IMR-90 (cell line): Measurements from ENCODE around the gene PKP4. TPM values are rescaled to one million over a fixed set of nuclear protein-coding genes. Genes with fewer than 3 reads are reported as not detected.

Experiments used
- ATAC-seq: fragments of 200-7000 bp; cut with Tn5 transposase; 2 replicates; pipeline ENCODE4 v1.9.1; 2020; ENCODE audit warnings: low read depth, mild to moderate bottlenecking, moderate library complexity
- BruUV-seq: library from RNA; stranded (reverse); fragments of 400-500 nt; replicated peaks from 2 replicates; lab custom pipeline; 2021; lab: Mats Ljungman, UMichigan
- CTCF ChIA-PET: fragments of 300-600 bp; formaldehyde crosslinking; extraction: SDS; loops from one replicate; lab custom pipeline; 2021; ENCODE audit warnings: antibody characterized with exemption; lab: Yijun Ruan, JAX
- POLR2A ChIA-PET: fragments of 300-600 bp; sonication (Branson Sonifier 250); formaldehyde crosslinking; loops from one replicate; lab custom pipeline; 2022; ENCODE audit warnings: antibody characterized with exemption; ENCODE audit not compliant: unreplicated experiment; lab: Charles Lee
- DNase-seq: peaks from one replicate; pipeline ENCODE4 v3.0.0; 2013
- H2AFZ ChIP-seq: replicated peaks from 2 replicates; pipeline ENCODE3; 2013; ENCODE audit warnings: low read length, mild to moderate bottlenecking; ENCODE audit not compliant: poor library complexity
- H2AK5ac ChIP-seq: 2 replicates; pipeline ENCODE4 v1.6.1; 2013; ENCODE audit warnings: low read depth, low read length, inconsistent platforms
- H2AK9ac ChIP-seq: replicated peaks from 2 replicates; pipeline ENCODE3; 2013; ENCODE audit warnings: mild to moderate bottlenecking, low read depth, low read length, moderate library complexity; ENCODE audit not compliant: poor library complexity
- H2BK120ac ChIP-seq: 2 replicates; pipeline ENCODE4 v1.6.1; 2013; ENCODE audit warnings: low read depth, low read length, inconsistent platforms
- H2BK15ac ChIP-seq: 3 replicates; pipeline ENCODE4 v1.6.1; 2013; ENCODE audit warnings: low read depth, low read length, inconsistent platforms
- H2BK20ac ChIP-seq: 2 replicates; pipeline ENCODE4 v1.6.1; 2013; ENCODE audit warnings: low read depth, mild to moderate bottlenecking, inconsistent platforms, low read length, moderate library complexity
- H2BK5ac ChIP-seq: 2 replicates; pipeline ENCODE4 v1.6.1; 2013; ENCODE audit warnings: mild to moderate bottlenecking, low read depth, low read length, inconsistent platforms; ENCODE audit not compliant: poor library complexity, severe bottlenecking
- H3K14ac ChIP-seq: replicated peaks from 2 replicates; pipeline ENCODE4 v1.6.1; 2013; ENCODE audit warnings: low read depth, low read length, inconsistent platforms
- H3K18ac ChIP-seq: 2 replicates; pipeline ENCODE4 v1.6.1; 2013; ENCODE audit warnings: low read depth, low read length, control low read depth
- H3K23ac ChIP-seq: 2 replicates; pipeline ENCODE4 v1.6.1; 2013; ENCODE audit warnings: low read depth, low read length, inconsistent platforms
- H3K27ac ChIP-seq: 2 replicates; pipeline ENCODE4 v1.5.1; 2013; ENCODE audit warnings: mild to moderate bottlenecking, control low read depth, low read length; ENCODE audit not compliant: insufficient read depth
- H3K27me3 ChIP-seq: 2 replicates; pipeline ENCODE4 v1.6.1; 2013; ENCODE audit warnings: low read length; ENCODE audit not compliant: control insufficient read depth, insufficient read depth
- H3K36me3 ChIP-seq: 2 replicates; pipeline ENCODE4 v1.6.1; 2013; ENCODE audit warnings: low read length, mixed read lengths; ENCODE audit not compliant: control insufficient read depth, insufficient read depth
- H3K4ac ChIP-seq: 2 replicates; pipeline ENCODE4 v1.6.1; 2013; ENCODE audit warnings: low read depth, low read length, inconsistent platforms
- H3K4me1 ChIP-seq: 2 replicates; pipeline ENCODE4 v1.6.1; 2013; ENCODE audit warnings: low read length, mixed read lengths; ENCODE audit not compliant: control insufficient read depth, insufficient read depth
- H3K4me2 ChIP-seq: 2 replicates; pipeline ENCODE4 v1.6.1; 2013; ENCODE audit warnings: low read depth, mild to moderate bottlenecking, control low read depth, low read length, moderate library complexity
- H3K4me3 ChIP-seq: 2 replicates; pipeline ENCODE4 v1.5.1; 2013; ENCODE audit warnings: low read depth, mild to moderate bottlenecking, control low read depth, low read length, moderate library complexity; ENCODE audit not compliant: insufficient read depth
- H3K56ac ChIP-seq: 2 replicates; pipeline ENCODE4 v1.6.1; 2013; ENCODE audit warnings: low read length, inconsistent platforms; ENCODE audit not compliant: insufficient read depth; ENCODE audit errors: extremely low read depth
- H3K79me1 ChIP-seq, 2 experiments: 2 replicates each; pipeline ENCODE4 v1.6.1; 2013; ENCODE audit warnings: low read length in 2 of 2, inconsistent platforms in 1 of 2, low read depth in 1 of 2
- H3K9ac ChIP-seq: 2 replicates; pipeline ENCODE4 v1.6.1; 2013; ENCODE audit warnings: low read depth, low read length, control low read depth
- H3K9me1 ChIP-seq: 2 replicates; pipeline ENCODE4 v1.6.1; 2013; ENCODE audit warnings: low read length, inconsistent platforms; ENCODE audit not compliant: insufficient read depth
- H3K9me3 ChIP-seq: 2 replicates; pipeline ENCODE4 v1.6.1; 2013; ENCODE audit warnings: low read length; ENCODE audit not compliant: control insufficient read depth, insufficient read depth
- H4K20me1 ChIP-seq: 2 replicates; pipeline ENCODE4 v1.6.1; 2013; ENCODE audit warnings: low read length, inconsistent platforms; ENCODE audit not compliant: insufficient read depth
- H4K5ac ChIP-seq: 2 replicates; pipeline ENCODE4 v1.6.1; 2013; ENCODE audit warnings: mild to moderate bottlenecking, low read depth, low read length, control low read depth
- H4K8ac ChIP-seq, 2 experiments: 2 replicates each; pipeline ENCODE4 v1.6.1; 2013; ENCODE audit warnings: low read depth in 2 of 2, low read length in 2 of 2, control low read depth in 1 of 2, inconsistent platforms in 1 of 2
- H4K91ac ChIP-seq: 2 replicates; pipeline ENCODE4 v1.6.1; 2013; ENCODE audit warnings: low read depth, low read length, inconsistent platforms; ENCODE audit not compliant: insufficient read depth
- BHLHE40 ChIP-seq: fragments of 150-350 bp; IDR thresholded peaks from 2 replicates; pipeline ENCODE4 v1.6.1; 2016; ENCODE audit warnings: mild to moderate bottlenecking, low read depth, low read length
- CEBPB ChIP-seq: IDR thresholded peaks from 2 replicates; pipeline ENCODE4 v1.6.1; 2012; ENCODE audit warnings: low read depth, low read length, improper control_type of control experiment
- CHD1 ChIP-seq: IDR thresholded peaks from 2 replicates; pipeline ENCODE4 v1.6.1; 2012; ENCODE audit warnings: low read depth, low read length, improper control_type of control experiment
- MAFK ChIP-seq: IDR thresholded peaks from 2 replicates; pipeline ENCODE4 v1.6.1; 2012; ENCODE audit warnings: low read depth, low read length, improper control_type of control experiment
- MAZ ChIP-seq: IDR thresholded peaks from 2 replicates; pipeline ENCODE4 v1.6.1; 2012; ENCODE audit warnings: low read depth, mild to moderate bottlenecking, low read length, improper control_type of control experiment, moderate library complexity, borderline replicate concordance
- MXI1 ChIP-seq: IDR thresholded peaks from 2 replicates; pipeline ENCODE4 v1.6.1; 2012; ENCODE audit warnings: low read depth, mild to moderate bottlenecking, low read length, moderate library complexity, borderline replicate concordance
- NFE2L2 ChIP-seq: fragments of 150-350 bp; IDR thresholded peaks from 2 replicates; pipeline ENCODE4 v1.6.1; 2016; ENCODE audit warnings: low read depth, mild to moderate bottlenecking, low read length
- POLR2A ChIP-seq: IDR thresholded peaks from 2 replicates; pipeline ENCODE4 v1.6.1; 2012; ENCODE audit warnings: mild to moderate bottlenecking, low read depth, low read length
- RAD21 ChIP-seq: IDR thresholded peaks from 2 replicates; pipeline ENCODE4 v1.6.1; 2012; ENCODE audit warnings: low read length, improper control_type of control experiment
- RFX5 ChIP-seq: IDR thresholded peaks from 2 replicates; pipeline ENCODE4 v1.8.0; 2012; ENCODE audit warnings: low read depth, mild to moderate bottlenecking, low read length, moderate library complexity
- SMC3 ChIP-seq: fragments of 150-350 bp; IDR thresholded peaks from 2 replicates; pipeline ENCODE4 v1.6.1; 2016; ENCODE audit warnings: low read depth, mild to moderate bottlenecking, antibody characterized with exemption, low read length, moderate library complexity
- WGBS, 2 experiments: methylation state at CpG; one replicate each; pipeline versions ENCODE4 v1.1.5 to v1.1.7; 2013; ENCODE audit warnings: missing lambda C conversion rate in 2 of 2; ENCODE audit not compliant: insufficient read length in 1 of 2; ENCODE audit errors: extremely low coverage in 2 of 2; 5-methylcytosine and 5-hydroxymethylcytosine counted together
- dilution Hi-C: fragments of 300-500 bp; cut with HindIII; formaldehyde crosslinking; loops from one replicate; pipeline ENCODE4 v1.14.3; 2018; ENCODE audit warnings: low sequenced_read_pairs; ENCODE audit not compliant: unreplicated experiment
- in situ Hi-C: fragments of 300-500 bp; cut with MboI; formaldehyde crosslinking; loops from 3 replicates; pipeline ENCODE4 v1.14.3; 2019; ENCODE audit warnings: low sequenced_read_pairs, inconsistent platforms, mixed read lengths
- intact Hi-C: fragments of 100-400 bp; cut with micrococcal nuclease; formaldehyde crosslinking; loops from 2 replicates; pipeline ENCODE4 v1.10.0; 2022
- polyA plus RNA-seq, 3 experiments: library from polyadenylated mRNA; depleted of rRNA; stranded (reverse); fragments of >200 nt; gene quantifications; 2 replicates each; pipeline ENCODE4 v1.2.3, GENCODE V29; 2012; ENCODE audit warnings: low replicate concordance in 1 of 3
- total RNA-seq: library from RNA; depleted of rRNA; stranded (reverse); fragments of >200 nt; gene quantifications from 2 replicates; pipeline ENCODE4 v1.2.3, GENCODE V29; 2012
- TF ChIP-seq, protein P1 (sequence below): fragments of 150-350 bp; IDR thresholded peaks from 2 replicates; pipeline ENCODE4 v1.6.1; 2016; ENCODE audit warnings: low read depth, mild to moderate bottlenecking, low read length, moderate library complexity, borderline replicate concordance
- TF ChIP-seq, protein P2 (sequence below): conservative IDR thresholded peaks from 2 replicates; pipeline ENCODE4 v1.5.1; 2012; ENCODE audit warnings: mild to moderate bottlenecking, low read depth, low read length, improper control_type of control experiment
- TF ChIP-seq, protein P3 (sequence below): fragments of 150-350 bp; IDR thresholded peaks from 2 replicates; pipeline ENCODE4 v1.6.1; 2017; ENCODE audit warnings: mild to moderate bottlenecking, antibody characterized with exemption, low read length, low read depth

PKP4 gene
- total and polyA plus RNA-seq, 2 of the 4 experiments (the other 2 are of a cell fraction): 20.1 to 37.8 TPM

- Histone ChIP-seq H3K4me1 (peaks cover 5% of the 10 kb centered on the region; the same call in 1 of the 2 replicates), H2AFZ (no peak overlapping the region), H2BK20ac (no peak overlapping the region; the same call in 1 of the 2 replicates), H2BK15ac (no peak overlapping the region), H3K18ac (no peak overlapping the region), H2AK9ac (no peak overlapping the region), H3K36me3 (no peaks in the 10 kb centered on the region), H3K79me1 (peaks cover 23 to 42% of the 10 kb centered on the region in 2 experiments), H3K27me3 (no peaks in the 10 kb centered on the region), H4K91ac (no peak overlapping the region), H2BK5ac (no peak overlapping the region), H3K27ac (no peak overlapping the region), H3K14ac (no peak overlapping the region), H3K4me3 (no peak overlapping the region), H3K9me3 (no peaks in the 10 kb centered on the region), H3K9me1 (peaks cover 8% of the 10 kb centered on the region; the same call in 1 of the 2 replicates), H3K9ac (no peak overlapping the region), H3K4ac (no peak overlapping the region; the same call in 1 of the 2 replicates), H2BK120ac (no peak overlapping the region), H3K4me2 (no peak overlapping the region), H4K5ac (no peak overlapping the region), H2AK5ac (no peak overlapping the region), H3K23ac (no peak overlapping the region), H3K56ac (no peak overlapping the region), H4K20me1 (peaks cover 10% of the 10 kb centered on the region; the same call in 1 of the 2 replicates), H4K8ac (0 out of 4 replicates have a peak overlapping the region, but pooled peaks of 1 of the 2 experiments have one; percentile 27)
- ChIA-PET CTCF (no interaction called here), POLR2A (interaction anchor here (0.5 kb wide), 1 partner anchor 193 kb away, joined by 3 read pairs; no protein-coding TSS in a partner anchor)
- ATAC-seq (no peak), DNase-seq (no peak)
- in situ Hi-C loops: no loop called here
- dilution Hi-C loops: no loop called here
- no TSS peak for BruUV-seq
- TF ChIP-seq CHD1: no peak
- TF ChIP-seq SMC3: no peak
- TF ChIP-seq MAZ: no peak
- TF ChIP-seq, protein P1, sequence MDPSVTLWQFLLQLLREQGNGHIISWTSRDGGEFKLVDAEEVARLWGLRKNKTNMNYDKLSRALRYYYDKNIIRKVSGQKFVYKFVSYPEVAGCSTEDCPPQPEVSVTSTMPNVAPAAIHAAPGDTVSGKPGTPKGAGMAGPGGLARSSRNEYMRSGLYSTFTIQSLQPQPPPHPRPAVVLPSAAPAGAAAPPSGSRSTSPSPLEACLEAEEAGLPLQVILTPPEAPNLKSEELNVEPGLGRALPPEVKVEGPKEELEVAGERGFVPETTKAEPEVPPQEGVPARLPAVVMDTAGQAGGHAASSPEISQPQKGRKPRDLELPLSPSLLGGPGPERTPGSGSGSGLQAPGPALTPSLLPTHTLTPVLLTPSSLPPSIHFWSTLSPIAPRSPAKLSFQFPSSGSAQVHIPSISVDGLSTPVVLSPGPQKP: no peak
- TF ChIP-seq RFX5: no peak
- TF ChIP-seq, protein P2, sequence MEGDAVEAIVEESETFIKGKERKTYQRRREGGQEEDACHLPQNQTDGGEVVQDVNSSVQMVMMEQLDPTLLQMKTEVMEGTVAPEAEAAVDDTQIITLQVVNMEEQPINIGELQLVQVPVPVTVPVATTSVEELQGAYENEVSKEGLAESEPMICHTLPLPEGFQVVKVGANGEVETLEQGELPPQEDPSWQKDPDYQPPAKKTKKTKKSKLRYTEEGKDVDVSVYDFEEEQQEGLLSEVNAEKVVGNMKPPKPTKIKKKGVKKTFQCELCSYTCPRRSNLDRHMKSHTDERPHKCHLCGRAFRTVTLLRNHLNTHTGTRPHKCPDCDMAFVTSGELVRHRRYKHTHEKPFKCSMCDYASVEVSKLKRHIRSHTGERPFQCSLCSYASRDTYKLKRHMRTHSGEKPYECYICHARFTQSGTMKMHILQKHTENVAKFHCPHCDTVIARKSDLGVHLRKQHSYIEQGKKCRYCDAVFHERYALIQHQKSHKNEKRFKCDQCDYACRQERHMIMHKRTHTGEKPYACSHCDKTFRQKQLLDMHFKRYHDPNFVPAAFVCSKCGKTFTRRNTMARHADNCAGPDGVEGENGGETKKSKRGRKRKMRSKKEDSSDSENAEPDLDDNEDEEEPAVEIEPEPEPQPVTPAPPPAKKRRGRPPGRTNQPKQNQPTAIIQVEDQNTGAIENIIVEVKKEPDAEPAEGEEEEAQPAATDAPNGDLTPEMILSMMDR: no peak
- no peak for TF ChIP-seq NFE2L2
- no peak for TF ChIP-seq CEBPB
- no peak for TF ChIP-seq BHLHE40
- no peak for TF ChIP-seq POLR2A
- TF ChIP-seq RAD21: no peak
- TF ChIP-seq MAFK: no peak
- TF ChIP-seq, protein P3, sequence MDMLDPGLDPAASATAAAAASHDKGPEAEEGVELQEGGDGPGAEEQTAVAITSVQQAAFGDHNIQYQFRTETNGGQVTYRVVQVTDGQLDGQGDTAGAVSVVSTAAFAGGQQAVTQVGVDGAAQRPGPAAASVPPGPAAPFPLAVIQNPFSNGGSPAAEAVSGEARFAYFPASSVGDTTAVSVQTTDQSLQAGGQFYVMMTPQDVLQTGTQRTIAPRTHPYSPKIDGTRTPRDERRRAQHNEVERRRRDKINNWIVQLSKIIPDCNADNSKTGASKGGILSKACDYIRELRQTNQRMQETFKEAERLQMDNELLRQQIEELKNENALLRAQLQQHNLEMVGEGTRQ: no peak
- no peak for TF ChIP-seq MXI1
- intact Hi-C loops: loop anchor here (5.0 kb wide), 1 partner anchor 102 kb away; no protein-coding TSS in a partner anchor
- WGBS, 2 experiments: 100% methylated on average over 1 of the region's 8 CpGs; no CpG with 5 or more reads in 1 of the 2 experiments
Observed at GRCh38 chr2:158484892-158485556, 28.3 kb downstream of the PKP4 start.
